GM21367 (cell line): ENCODE results near the gene DIO2.

Source experiments
- ATAC-seq: cut with Tn5 transposase; IDR thresholded peaks from one replicate; pipeline ENCODE4 v1.9.1; 2021; ENCODE audit not compliant: unreplicated experiment

The DIO2 gene

GRCh38 chr14:80211153-80212022 is at the start of gene DIO2:
Gene DIO2 (minus strand): TSS chr14:80211504. CDS start chr14:80211472, 32 bp downstream.
- ATAC-seq, result no peak

- ATAC-seq, result no peak
These were observed 49.3 kb upstream of the DIO2 start for GRCh38 chr14:80260645-80261044.

- no peak for ATAC-seq
These were observed 28.3 kb upstream of the DIO2 start for GRCh38 chr14:80239631-80240030.

GRCh38 chr14:80237143-80237542 is 25.8 kb upstream of the DIO2 start:
- no peak for ATAC-seq

- ATAC-seq, result no peak
These were observed 22.3 kb upstream of the DIO2 start for GRCh38 chr14:80233470-80234089.

- no peak for ATAC-seq
These were observed 20.4 kb upstream of the DIO2 start for GRCh38 chr14:80231702-80232101.

- ATAC-seq, result no peak
These were observed 12.6 kb upstream of the DIO2 start for GRCh38 chr14:80223696-80224465.

- ATAC-seq, result no peak
These were observed 5.5 kb upstream of the DIO2 start for GRCh38 chr14:80216818-80217217.

GRCh38 chr14:80215756-80216581 is 4.7 kb upstream of the DIO2 start:
- no peak for ATAC-seq

- ATAC-seq, result no peak
These were observed 3.8 kb upstream of the DIO2 start for GRCh38 chr14:80215081-80215480.

GRCh38 chr14:80213602-80214001 is 2.3 kb upstream of the DIO2 start:
- peak; percentile 70 for ATAC-seq

- ATAC-seq, result no peak
These were observed 706 bp upstream of the DIO2 start for GRCh38 chr14:80212023-80212397.

GRCh38 chr14:80208461-80208860 is 2.8 kb downstream of the DIO2 start:
- no peak for ATAC-seq

GRCh38 chr14:80206351-80207080 is 4.8 kb downstream of the DIO2 start:
- no peak for ATAC-seq

- ATAC-seq, result no peak
These were observed 8.3 kb downstream of the DIO2 start for GRCh38 chr14:80202888-80203562.

GRCh38 chr14:80200093-80200492 is 11.2 kb downstream of the DIO2 start:
- no peak for ATAC-seq

GRCh38 chr14:80188571-80188970 is 22.7 kb downstream of the DIO2 start:
- ATAC-seq, result no peak

- ATAC-seq, result no peak
These were observed 25.0 kb downstream of the DIO2 start for GRCh38 chr14:80186301-80186800.

- ATAC-seq, result no peak
These were observed 34.4 kb downstream of the DIO2 start for GRCh38 chr14:80176893-80177292.
